ENCODE measurements around the gene PRKG1.
"Not testable (repeated sequence)": the region's sequence is repeated elsewhere in the genome, so short reads cannot be mapped to it uniquely, and the experiment has no call there.

Gene PRKG1

DNA sequence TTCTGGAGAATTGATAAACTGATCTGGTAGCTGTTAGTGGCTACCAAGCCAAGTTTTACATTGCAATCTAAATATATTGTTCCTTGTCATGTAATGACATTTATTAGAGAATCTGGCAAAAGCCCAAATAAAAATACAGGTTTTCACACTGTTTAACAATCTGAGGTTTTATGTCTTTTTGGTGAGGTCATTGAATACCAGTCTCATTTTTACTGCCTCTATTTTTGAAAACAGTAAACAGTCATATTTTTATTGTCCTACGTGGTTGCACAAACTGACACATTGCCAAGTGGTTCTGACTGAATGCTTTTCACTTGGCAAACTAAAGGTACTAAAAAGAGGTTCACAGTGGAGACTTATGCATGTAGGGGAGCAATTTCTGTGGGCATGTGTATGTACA, 157.5 kb downstream of the PRKG1 start:
- no peak for DNase-seq

DNA sequence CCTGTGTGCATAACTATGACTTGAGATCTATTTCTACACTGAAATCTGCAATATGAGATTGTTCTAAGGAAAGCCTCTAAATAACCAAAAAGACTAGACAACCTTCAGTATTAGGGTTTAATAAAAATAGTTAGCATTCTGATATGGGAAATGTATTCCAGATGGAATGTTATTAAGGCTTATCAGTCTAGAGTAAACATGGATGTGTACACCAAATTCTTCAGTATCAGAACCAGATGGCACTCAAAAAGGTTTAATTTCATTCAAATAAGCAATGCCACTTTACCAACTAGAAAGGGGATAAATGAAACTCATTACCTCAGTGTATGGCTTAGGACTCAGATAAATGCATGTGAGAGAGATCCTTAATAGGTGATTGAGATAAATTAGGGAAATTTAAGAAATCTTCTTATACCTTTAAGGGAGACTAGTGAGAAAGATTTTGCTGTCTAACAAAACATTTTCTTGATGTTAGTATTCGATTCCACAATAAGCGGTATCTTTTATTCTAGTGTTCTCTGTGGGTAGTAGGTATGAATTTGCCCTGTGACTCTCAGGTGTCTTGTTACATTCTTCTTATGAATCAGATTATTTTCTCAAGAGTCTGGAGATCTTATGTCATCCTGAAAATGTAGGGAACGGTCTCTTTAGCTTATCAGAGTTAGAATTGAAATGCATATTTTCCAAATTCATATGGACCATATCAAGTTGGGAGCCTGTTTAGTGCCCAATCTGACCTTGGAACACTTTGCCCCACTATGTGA, 159.2 kb downstream of the PRKG1 start:
- no peak for DNase-seq

DNA sequence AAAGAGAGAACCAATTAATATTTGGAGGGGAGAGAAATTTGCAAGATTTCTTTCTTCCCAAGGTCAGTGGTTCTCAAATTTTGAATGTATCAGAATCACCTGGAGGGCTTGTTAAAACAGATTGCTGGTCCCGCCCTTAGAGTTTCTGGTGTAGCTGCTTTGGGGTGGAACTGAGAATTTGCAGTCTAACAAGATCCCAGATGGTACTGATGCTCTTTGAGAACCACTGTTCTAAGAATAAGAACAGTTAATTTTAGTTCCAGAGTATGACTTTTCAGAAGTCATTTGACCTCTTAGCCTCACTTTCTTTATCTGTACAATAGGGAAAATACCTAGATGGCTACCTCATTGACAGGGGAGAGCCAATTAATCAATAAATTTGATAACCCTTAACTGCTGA, 161.6 kb downstream of the PRKG1 start:
- DNase-seq, result no peak

DNA sequence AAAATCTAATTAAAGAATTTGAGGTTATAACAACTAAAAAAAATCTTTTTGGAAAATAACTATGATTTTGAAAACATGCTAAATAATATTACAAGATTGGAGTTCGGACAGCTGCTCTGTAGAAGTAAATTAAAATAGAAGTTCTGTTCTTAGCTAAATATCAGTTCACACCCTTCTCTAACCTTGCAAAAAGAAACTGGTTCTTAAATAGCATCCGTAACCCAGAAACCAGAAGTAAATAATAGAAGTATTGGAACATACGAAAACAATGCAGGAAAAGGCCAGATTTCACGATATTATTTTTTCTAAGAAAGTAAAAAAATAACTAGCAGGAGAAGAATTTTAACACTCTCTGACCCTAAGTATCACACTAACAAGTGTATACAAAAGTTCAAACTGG, 164.7 kb downstream of the PRKG1 start:
- DNase-seq, result no peak

DNA sequence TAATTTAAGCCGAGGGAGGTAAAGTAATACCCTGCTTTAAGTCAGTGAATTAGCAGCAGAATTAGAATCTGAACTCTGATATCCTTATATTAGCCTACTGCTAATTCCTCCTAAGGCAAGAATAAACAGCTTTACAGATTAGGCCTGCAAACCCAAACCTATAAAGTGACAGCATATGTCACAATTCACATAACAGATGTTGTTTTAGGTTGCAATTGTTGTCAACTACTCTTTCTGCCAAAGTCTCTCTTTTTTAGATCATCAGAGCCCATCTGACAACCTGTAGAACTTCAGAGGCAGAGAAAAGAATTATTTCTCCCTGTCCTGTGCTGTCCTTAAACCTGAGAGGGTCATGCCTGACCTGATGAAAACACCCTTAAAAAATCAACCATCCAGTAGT, 167.2 kb downstream of the PRKG1 start:
- DNase-seq, result no peak

DNA sequence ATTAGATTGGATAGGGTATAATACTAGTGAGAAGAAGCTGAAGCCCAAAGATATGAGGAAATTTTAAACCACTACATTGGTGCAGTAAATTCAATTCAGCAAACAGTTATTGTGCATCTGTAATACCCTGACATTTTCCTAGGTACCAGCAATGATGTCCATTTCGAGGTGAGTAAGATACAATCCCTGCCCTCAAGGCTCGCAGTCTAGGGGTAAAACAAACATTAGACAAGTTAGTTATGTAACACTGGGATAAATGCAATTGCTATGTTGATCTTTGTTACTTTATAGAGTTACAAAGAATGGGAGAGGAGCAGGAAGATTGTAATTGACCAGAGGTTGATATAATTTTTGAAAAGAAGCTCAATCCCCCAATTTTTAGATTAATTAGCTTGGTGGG, 168.1 kb downstream of the PRKG1 start:
- no peak for DNase-seq

DNA sequence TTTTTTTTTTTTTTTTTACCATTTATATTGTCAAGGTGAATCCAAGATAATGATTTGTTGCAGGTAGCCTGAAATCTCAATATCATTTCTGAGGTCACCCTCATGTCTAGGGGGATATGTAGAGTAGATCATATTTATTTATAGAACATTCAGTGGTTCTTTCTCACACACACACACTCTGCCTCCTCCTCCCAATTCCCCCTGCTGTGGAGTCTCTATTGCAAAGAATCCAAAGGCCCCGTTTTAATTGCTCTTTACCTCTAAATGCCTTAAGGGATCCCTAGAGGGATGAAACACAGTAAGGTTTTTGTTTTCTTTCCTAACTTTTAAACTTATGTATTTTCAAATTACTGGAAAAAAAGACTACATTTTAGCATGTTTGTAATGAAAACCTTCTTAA, 170.0 kb downstream of the PRKG1 start:
- no peak for DNase-seq

DNA sequence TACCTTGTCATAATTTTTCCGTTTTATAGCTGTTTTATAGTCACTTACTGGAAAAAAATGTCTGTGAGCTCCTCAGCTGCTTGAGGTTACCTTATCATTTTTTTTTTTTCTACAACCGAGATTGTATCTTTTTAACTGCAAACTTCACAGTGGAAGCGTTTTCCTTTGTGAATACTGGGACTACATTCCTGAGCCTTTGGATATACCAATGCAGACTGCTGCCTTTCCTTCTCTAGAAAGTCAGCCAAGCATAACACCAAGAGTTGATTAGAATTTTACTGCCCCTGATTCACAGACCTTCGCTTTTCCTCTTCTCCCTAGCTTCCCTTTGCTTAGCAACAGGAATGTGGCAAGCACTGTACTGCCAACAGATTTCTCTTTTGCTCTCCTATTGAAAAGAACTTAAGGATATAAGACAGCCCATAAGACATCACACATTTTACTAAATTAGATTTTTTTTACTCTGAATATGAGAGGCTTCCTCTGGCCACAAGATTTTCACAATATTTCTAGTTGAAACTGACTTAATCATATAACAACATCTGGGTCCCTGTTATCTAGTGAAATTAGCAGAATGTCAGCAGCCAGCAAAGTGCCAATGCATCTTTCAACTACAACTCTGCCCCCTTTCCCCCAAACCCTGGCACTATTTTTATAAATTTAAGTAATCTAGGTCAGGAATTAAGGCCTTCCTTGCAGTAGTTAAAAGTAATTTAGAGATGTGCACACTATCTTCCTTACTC, 170.6 kb downstream of the PRKG1 start:
- no peak for DNase-seq

DNA sequence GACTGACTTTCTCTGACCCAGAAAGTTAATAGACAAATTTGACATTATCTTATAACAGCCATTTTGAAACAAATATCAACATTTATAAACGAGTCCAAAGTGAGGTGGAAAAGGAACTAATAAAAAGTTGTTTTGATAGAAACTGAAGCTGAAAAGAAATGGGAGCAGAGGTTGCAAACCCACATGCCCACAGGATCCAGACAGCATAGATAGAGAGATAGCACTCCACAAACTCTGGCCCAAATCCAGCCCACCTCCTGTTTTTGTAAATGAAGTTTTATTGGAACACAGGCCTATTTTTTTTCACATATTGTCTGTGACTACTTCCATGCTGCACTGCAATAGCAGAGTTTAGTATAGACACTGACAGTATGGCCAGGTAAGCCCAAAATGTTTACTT, 171.9 kb downstream of the PRKG1 start:
- no peak for DNase-seq

DNA sequence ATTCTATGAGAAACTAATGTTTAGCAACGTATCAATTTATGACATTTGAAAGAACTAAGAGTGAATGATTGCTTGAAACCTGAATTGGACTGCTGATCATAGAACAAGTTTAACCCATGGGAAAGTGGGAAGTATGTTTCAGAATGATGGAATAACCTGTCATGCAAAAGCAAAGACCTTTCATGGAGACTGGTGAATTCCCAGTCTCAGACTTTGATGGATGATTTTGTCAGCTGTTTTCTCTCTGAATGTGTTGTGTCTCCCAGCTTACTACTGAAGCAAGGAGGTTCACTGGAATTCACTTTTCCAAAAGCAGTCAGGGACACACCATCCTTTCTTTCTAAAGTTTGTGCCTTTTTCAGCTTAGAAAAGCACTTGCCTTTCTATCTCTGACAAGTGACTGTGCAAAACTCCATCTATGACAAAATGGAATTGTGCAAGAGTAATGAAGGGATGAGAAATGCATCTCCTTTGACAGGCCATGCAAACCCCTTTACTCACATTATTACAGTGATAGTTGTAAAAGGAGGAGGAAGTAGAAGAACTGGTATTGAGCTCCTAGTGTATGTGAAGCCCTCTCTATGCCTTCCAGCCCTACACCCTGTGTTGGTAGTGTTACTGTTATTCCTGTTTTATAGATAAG, 176.1 kb downstream of the PRKG1 start:
- no peak for DNase-seq

DNA sequence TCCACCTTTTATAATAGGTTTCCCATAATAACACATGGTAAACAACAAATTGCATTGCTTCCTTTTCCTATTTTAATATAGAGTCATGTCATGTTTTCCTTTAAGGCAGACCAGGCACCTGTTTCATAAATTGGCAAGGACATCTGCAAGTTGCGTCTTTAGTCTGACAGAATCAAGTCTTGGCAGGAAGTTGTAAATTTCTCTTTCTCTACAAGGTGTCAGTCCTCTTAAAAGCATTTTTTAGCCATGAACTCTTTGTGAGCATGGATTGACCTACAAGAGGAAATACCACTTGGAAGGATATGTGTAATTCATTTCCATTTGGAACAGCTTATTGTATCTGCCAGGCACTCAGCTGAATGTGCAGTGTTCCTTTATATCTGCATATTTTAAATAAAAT, 176.8 kb downstream of the PRKG1 start:
- DNase-seq, result no peak

DNA sequence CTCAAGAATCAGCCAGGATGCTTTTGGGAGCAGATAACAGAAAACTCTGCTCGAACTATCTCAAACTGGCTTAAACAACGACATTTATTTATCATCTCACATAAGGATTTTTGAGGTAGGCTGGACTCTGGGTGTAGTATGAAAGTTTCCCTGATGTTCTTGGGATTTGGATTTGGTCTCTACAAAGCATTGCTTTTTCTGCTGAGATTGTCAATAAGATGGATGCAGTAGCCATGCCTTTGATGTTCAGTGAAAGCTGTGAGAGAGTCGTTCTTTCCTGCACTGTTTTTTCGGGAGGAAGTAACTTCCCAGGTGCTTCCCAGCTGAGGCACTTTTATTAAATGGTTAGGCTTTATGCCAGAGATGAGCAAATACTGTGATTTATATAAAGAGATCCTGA, 181.1 kb downstream of the PRKG1 start:
- DNase-seq, result no peak

DNA sequence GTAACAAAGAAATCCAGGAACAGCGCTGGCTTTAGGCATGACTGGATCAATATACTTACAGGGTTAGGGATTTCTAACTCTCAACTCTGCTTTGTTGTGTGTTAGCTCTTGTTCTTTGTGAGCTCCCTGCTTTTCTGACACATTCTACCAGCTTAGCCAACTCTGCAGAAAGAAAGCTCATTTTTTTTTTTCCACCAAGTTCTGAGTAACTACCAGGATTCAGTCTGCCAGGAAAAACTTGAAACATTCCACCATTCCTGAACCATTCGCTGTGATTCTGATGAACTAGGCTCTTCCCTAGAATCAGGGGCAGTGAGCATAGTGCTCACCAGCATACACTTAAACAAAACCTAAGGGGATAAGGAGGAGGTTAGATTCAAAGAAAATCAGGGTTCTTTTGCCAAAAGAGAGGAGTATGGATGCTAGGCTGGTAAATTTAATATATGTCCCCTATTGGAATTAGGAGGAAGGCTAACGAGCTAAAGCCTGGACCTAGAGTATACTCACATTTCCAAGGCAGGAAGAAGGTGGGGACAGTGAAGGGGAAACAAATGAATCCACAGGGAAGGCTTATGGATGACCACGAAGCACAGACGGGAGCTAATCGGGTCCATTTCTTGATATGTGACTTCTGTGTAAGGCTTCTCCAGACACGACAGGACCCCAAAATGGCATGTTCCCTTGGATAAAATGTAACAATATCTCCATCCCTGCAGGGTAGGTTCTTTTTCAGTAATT, 183.4 kb downstream of the PRKG1 start:
- DNase-seq, result no peak

DNA sequence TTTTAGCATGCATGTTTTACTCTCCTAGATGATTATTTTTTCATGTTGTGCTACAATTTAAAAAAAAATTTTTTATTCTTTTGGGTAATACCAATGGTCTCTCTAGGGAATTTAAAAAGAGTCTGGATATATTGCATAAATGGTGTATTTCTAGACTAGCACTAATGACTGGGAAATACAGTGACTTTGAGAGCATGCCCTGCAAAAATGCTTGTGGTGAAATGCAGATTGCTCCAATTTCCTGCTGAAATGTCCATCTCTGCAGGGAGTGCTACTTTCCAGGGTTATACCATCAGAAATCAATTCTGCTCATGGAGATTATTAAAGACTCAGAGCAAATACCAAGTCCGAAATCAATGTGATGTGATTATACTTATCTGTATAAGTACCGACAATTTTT, 186.1 kb downstream of the PRKG1 start:
- DNase-seq, result no peak

DNA sequence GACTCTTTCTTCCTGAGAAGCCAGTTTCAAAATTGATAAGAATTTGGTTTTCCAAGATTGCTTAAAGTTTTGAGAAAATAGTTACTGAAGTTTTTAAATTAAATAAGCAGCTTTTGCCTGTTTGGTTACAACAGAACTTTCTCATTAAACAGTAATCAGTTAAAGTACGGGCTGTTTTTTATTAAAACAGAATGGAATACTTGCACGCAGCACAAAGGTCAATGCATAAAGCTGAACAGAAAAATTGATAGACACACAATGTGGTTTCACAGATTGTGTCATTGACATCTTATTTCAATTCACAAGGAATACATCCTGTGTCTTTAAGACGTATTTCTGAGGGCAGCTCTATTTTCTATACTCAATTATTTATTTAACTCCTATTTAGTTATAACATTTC, 192.2 kb downstream of the PRKG1 start:
- no peak for DNase-seq

DNA sequence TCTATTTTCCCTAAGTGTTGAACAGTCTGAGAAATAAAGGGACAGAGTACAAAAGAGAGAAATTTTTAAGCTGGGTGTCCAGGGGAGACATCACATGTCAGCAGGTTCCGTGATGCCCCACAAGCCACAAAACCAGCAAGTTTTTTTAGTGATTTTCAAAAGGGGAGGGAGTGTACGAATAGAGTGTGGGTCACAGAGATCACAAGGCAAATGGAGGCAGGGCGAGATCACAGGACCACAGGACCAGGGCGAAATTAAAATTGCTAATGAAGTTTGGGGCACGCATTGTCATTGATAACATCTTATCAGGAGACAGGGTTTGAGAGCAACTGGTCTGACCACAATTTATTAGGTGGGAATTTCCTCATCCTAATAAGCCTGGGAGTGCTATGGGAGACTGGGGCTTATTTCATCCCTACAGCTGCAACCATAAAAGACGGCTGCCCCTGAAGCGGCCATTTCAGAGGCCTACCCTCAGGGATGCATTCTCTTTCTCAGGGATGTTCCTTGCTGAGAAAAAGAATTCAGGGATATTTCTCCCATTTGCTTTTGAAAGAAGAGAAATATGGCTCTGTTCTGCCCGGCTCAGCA, 193.8 kb downstream of the PRKG1 start:
- DNase-seq, result not testable (repeated sequence)

DNA sequence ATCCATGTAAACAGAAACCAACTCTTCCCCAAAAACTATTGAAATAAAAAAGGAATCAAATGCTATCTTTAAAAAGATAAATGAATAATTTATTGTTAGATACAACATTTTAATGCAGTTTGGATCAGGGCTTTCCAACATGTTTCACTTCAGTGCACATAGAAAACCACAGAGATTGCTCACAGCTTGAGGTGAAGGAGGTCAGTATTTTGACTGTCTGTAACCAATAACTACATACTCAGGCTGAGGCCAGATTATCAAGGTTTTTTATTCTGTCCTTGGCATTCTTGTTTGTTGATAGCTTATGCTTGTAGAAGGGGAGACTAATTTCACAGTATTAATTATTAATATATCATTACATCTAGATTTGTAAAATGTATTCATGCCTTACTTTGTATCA, 195.5 kb downstream of the PRKG1 start:
- no peak for DNase-seq

DNA sequence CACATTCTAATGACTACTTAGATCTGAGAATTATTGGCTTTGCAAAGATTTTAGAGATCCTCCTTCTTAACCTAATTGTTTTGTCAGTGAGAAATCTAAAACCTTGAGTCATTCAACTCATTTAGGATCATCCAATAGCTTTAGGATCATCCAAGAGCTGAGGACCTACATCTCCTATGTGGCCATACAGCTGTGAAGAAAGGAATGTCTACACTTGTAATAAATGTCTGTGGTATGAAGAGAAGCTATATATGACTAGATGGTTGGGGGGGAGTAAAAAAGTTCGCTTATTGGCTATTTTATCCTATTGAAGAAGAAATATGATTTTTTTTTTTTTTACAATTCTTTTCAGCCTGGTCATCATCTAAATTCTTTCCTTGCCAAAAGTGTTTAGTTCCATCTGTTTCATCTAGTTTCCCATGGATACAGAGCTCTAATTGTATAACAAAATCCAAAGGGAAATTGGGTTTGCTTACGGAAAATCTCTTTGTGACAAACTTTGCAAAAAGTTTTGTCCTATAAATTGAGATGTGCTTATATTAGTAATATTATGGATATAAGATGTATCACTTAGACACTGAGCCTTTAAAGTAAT, 196.7 kb downstream of the PRKG1 start:
- no peak for DNase-seq

DNA sequence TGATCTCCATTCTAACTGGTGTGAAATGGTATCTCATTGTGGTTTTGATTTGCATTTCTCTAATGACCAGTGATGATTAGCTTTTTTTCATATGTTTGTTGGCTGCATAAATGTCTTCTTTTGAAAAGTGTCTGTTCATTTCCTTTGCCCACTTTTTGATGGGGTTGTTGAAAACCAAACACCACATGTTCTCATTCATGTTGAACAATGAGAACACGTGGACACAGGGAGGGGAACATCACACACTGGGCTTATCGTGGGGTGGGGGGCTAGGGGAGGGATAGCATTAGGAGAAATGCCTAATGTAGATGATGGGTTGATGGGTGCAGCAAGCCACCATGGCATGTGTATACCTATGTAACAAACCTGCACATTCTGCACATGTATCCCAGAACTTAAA, 197.8 kb downstream of the PRKG1 start:
- DNase-seq, result not testable (repeated sequence)

DNA sequence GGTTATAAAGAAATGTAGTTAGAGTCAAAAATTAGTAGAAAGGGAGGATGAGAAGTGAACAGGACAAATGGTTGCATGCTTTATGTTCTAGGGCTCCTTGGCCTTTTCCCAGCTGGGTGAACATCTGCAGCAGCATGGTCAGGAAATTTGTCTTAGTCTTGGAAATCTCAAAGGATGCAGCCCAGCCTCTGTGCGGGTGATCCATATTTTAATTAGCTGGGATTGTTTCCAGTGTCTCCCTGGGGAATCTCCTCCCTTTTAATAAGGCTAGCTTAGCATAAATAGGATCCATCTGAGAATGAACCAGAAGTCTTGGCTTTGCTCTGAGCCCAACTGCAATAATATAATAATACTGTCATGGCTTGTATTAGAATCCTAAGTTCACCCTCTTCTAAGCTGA, 198.3 kb downstream of the PRKG1 start:
- DNase-seq, result no peak

DNA sequence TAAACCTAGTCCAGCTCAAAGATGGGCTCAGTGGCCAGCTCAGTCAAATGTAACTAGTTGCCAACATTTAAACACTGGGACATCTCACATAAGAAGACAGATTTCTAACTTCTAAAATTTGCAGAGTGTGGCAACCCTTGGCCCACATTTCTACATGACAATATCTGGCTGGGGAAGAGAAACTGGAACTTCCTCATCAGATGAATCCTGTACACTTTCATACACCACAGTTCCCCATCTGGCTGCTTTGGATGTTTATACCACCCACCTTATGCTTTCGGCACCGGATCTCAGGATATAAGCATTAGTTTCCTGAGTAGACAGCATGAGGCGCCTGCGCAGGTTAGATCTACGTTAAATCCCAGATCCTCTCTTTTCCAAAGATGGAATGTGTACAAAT, 199.3 kb downstream of the PRKG1 start:
- no peak for DNase-seq

DNA sequence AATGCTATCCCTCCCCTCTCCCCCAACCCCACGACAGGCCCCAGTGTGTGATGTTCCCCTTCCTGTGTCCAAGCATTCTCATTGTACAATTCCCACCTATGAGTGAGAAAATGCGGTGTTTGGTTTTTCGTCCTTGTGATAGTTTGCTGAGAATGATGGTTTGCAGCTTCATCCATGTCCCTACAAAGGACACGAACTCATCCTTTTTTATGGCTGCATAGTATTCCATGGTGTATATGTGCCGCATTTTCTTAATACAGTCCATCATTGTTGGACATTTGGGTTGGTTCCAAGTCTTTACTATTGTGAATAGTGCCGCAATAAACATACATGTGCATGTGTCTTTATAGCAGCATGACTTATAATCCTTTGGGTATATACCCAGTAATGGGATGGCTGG, 201.8 kb downstream of the PRKG1 start:
- not testable (repeated sequence) for DNase-seq

DNA sequence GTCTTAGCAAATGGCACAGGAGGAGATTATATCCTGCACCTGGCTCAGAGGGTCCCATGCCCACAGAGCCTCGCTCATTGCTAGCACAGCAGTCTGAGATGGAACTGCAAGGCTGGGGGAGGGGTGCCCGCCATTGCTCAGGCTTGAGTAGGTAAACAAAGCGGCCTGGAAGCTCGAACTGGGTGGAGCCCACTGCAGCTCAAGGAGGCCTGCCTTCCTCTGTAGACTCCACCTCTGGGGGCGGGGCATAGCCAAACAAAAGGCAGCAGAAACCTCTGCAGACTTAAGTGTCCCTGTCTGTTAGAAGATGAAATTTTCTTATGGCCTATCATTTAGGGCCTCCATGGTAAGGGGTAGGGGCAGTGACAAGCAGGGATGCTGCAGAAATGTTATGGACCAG, 207.1 kb downstream of the PRKG1 start:
- DNase-seq, result not testable (repeated sequence)
